ENCODE measurements around the gene TELO2. TPM values are rescaled to one million over a fixed set of nuclear protein-coding genes. Genes with fewer than 3 reads are reported as not detected.
A peak's percentile ranks its signal among the peaks of the same experiment; 100 is the strongest.
"Not testable (repeated sequence)": the region's sequence is repeated elsewhere in the genome, so short reads cannot be mapped to it uniquely, and the experiment has no call there.

The TELO2 gene
- total RNA-seq, 1 experiment from 2014 or later, result 9.0 TPM

DNA sequence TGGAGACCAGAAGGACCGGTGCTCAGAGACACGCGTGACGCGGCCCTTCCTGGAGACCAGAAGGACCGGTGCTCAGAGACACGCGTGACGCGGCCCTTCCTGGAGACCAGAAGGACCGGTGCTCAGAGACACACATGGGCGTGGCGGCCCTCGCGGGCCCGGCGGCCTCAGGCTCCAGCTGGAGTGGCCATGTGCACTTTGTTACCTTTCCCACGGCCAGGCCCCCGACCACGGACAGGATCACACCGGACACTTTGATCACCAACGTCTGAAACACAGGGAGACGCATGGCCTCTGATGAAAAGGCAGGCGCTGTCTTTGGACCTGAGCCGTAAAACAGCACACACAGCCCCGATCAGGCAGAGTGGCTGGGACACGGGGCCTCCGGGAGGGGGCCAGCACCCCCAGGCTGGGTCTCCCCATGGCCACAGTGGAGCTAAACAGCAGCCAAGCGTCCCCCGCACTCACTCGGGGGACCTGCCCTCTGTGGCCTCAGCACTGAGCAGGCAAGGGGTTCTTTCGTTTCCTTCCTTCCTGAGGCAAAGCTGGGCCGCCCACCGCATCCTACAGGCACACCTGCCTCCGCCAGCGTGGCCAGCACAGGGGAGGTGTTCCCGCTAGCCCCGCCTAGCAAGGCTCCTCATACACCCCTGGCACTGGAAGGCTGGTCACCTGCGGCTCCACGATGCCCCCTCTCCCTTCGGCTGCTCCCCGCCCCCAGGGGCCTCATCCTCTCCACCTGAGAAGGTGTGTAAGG is 35.5 kb upstream of the TELO2 start:
- no peak for DNase-seq (ENCODE audit: low read depth)

DNA sequence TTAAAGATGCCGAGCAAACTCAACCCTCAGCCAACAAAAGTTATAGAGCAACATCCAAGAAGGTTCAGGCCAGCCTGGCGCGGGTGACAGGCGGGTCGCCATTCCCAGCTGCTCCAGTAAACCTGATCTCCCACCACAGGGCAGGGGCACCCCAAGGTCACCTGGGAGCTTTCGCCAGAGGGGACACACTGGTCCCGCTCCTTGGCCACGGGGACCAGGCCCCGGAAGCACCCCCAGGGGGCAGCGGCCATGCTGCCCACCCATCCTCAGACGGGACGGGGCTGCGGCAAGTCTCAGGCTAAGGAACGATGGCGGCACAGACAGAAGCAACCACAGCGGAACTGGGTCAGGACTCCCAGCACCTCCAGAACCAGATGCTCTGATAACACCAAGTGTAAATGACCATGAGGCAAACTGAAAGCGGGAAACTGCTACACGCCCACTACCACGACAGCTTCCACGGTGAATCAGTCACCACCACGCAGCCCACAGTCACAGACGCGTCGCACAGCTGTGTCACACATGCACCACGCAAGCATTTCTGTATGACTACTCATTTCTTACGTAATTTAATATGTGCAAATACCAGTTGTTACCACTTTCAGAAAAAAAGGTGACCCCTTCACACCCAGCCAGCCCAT is 34.7 kb upstream of the TELO2 start:
- DNase-seq (ENCODE audit: low read depth), result no peak

DNA sequence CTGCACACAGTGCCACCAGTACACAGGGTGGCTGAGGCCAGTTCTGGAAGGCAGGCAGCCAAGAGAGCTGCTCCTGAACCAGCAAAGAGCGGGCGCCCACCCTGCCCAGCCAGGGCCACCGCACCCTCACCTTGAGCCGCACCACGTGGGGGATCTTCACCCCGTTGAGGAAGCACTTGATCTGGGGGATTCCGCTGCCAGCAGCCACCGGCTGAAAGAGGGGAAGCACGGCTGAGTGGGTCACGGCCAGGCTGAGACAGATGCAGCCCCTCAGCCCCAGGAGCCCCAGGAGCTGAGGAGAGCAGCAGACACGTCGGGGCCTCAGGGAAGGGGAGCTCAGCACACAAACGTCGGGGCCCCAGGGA is 34.2 kb upstream of the TELO2 start:
- no peak for DNase-seq (ENCODE audit: low read depth)

DNA sequence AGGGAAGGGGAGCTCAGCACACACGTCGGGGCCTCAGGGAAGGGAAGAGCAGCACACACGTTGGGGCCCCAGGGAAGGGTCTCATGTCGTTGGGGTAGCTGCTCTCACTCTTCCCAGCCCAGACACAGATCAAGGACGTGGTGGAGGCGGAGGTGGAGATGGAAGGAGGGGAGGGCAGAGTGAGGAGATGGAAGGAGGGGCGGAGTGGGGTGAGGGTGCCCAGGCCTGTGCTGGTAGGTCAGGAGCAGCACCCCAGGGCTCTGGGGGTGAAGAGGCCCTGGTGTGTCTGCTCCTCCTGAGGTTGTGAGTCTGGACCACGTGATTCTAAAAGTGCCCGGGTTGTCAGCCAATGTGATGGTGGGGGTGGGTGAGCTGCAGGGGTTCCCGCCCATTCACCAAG is 33.2 kb upstream of the TELO2 start:
- no peak for DNase-seq (ENCODE audit: low read depth)

DNA sequence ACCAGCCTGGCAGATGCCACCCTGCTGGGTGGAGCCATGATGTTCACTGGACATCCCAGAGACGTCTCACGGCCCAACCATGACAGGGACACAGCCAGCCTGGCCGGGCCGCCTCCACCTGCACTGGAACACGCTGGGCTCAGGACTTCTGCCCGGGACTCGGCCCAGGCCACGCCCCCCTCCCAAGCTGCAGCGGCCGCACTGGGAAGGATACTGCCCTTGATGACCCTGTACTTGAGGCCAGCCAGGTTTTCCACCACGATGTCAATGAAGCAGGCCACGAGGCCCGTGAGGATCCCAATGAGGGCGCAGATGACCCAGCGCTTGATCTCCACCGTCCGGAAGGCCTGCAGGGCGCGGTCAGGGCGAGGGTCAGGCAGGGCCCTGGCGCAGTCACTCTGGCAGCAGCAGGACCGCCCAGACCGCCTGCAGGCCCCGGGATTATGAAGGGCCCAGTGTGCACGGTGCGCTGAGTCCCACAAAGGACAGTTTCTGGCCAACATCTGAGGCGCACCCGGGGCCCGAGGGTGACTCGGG is 32.5 kb upstream of the TELO2 start:
- no peak for DNase-seq (ENCODE audit: low read depth)

DNA sequence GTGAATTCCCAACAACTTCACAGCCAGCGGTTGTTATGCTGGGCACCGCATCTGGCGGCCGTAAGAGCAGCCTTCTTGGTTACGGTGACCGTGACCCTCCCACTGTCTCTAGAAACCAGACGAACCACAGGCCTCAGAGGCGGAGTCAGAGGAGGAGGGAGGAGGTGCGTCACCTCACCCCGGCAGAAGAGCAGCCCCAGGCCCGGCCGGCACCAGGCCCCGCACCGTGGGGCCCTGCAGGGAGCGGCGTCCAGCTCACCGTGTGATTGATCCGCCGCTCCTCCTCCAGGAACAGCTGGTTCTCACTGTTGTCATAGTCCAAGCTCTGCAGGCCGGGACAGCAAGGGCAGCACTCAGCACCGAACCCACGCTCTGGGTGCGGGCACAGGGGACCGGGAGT is 32.0 kb upstream of the TELO2 start:
- DNase-seq (ENCODE audit: low read depth), result no peak

DNA sequence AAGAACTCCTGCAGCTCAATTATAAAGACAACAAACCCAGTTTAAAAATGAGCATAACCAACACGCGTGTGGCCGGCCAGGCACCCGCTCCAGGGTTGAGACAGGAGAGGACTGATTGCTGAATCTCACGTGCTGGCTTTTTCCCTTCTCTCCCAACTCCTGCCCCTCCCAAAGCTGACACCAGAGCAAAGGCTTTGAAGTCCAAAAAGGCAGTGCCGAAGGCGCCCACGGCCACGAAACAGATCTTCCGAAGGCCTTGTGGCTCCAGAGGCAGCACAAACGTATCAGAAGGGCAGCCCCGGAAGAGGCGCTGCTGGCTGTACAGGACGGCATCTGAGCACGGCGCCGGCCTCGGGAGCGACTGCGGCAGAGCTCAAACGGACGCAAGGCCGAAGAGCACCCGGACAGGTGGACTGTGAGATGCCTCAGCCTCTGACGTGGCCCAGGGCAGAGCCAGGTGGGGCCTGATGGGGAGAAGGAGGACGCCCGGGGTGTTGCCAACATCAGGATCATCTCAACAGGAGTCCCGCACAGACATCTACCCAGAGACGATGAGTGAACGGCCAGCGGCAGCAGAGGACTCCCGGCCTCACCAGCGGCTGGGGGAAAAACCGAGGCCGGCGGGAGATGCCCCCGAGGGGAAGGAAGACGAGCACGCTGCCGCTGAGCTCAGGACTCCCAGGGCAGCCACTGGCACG is 28.8 kb upstream of the TELO2 start:
- no peak for DNase-seq (ENCODE audit: low read depth)

DNA sequence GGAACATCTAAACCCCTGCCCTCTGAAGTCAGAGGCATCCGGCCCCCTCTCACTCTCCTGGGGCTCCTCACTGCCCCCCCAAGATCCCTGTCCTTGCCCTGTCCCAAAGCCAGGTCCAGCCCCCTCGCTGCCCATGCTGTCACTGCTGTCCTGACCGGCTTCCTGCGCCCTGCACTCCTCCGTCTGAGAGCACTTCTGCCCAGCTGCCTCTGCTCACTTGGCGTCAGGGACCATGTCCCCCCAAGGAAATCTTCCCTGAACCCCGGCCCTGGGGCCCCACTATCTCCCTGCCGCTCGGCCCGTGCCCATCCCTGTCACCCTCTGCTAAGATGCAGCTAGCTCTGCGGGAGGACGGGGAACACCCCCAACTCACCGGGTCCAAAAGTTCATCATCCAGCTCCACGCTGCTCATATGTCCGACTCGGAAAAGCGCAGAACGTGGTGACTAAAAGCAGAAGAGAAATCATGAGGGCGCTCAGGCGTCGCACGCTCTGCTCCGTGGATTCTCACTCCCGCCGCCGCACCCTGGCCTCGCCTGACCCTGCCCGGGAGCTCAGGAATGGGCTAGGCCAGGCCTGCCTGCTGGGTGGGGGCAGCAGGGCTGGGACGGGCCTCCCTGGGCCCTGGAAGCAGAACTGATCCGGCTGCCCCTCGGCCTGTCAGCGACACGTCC is 28.1 kb upstream of the TELO2 start:
- no peak for DNase-seq (ENCODE audit: low read depth)

DNA sequence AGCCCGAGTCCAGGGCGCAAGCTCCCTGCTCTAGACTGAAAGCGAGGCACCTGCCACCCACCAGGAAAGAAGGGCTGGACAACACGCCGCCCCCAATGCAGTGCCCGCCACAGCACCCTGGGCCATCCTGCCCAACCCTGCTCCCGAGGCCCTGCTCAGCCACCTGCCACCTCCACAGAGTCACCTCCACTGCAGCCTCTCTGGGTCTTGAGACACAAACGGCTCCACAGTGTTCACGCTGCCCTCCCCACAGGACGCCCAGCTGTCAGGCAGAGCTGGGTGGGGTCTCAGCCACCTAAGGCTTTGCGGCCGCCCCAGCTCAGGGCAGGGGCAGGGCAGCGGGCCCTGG is 27.6 kb upstream of the TELO2 start:
- no peak for DNase-seq (ENCODE audit: low read depth)

DNA sequence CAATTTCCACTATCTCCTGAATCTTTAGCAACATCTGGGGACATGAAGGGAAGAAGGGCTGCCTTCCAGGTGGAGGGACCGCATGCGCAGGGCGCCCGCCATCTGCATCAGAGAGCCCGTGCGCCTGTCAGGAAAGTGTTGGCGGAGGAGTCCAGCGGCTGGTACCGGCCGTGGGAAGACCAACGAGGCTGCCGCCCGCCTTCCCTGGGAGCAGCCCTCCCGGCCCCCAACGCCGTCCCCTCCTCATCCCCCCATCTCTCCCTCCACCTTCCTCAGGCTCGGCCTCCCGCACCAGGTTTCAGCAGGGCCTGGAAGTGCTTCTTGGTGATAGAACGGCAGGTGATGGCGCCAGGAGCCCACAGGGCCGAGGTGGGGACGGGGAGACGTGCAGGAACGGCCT is 27.1 kb upstream of the TELO2 start:
- DNase-seq (ENCODE audit: low read depth), result no peak

DNA sequence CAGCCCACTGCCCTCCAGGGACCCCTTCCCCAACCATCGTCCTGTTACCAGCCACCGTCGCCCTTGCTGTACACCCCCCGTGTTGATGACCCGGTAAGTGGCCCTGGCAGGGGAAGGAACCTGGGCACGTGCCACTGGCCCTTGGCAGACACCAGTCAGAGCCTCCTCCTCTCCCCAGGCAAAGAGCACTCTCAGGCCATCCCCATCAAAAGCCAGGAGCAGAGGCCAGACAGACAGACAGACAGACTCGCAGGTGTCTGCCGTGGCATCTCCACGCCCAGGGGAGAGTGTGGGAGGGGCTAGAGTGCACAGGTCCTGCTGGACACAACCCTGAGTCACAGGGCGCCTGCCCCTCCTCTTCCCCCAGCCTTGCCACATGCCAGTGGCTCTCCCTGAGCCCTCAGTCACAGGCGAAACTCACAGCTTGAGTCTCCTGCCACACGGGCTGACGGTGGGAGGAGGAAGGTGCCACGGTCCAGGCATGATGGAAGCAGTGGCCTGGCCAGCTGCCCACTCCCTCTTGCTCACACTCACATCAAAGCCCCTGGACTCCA is 26.1 kb upstream of the TELO2 start:
- no peak for DNase-seq (ENCODE audit: low read depth)

DNA sequence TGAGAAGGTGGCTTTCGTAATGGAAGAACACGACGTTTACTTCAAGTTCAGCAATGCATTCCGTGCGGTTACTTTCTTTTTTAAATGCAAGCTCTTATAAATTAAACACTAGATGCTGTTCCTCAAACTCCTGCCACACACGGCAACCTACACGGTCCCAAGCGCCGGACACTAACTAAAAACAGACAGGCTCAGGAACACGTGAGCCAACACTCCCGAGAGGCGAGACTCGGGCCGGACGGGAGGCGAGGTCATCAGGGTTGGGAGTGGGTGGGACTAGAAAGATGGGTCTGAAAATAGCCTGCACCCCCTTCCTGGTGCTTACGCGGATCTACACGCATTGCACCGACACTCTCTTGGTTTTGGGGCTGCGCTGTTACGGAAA is 24.7 kb upstream of the TELO2 start:
- DNase-seq (ENCODE audit: low read depth), result no peak

DNA sequence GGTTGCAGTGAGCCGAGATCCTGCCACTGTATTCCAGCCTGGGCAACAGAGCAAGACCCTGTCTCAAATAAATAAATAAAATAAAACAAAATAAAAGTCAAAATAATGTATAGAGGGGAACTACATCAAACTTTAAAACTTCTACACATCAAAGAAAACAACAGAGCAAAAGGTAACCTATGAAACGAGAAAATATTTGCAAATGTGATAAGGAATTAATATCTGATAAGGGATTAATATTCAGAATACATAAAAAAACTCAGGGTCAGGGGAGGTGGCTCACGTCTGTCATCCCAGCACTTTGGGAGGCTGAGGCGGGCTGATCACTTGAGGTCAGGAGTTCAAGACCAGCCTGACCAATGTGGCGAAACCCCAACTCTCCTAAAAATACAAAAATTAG is 24.0 kb upstream of the TELO2 start:
- not testable (repeated sequence) for DNase-seq (ENCODE audit: low read depth)

DNA sequence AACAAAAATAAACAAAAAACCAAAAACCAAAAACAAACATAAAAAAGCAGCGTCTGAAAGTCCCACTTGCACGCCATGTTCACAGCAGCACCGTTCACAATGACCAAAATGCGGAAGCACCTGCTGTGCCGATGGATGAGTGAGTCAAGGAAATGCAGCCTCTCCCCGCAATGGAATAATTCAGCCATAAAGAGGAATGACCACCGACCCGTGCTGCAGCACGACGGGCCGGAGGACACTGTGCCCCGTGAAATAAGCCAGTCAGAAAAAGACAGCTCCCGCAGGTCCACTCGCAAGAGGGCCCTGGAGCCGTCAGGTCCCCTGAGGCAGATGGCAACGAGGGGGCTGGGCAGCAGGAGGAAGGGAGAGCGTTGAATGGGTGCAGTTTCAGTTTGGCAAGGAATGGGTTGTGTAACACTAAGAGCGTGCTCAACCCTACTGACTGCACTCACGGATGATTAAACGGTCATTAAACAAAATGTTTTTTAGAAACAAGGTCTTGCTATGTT is 23.4 kb upstream of the TELO2 start:
- no peak for DNase-seq (ENCODE audit: low read depth)

DNA sequence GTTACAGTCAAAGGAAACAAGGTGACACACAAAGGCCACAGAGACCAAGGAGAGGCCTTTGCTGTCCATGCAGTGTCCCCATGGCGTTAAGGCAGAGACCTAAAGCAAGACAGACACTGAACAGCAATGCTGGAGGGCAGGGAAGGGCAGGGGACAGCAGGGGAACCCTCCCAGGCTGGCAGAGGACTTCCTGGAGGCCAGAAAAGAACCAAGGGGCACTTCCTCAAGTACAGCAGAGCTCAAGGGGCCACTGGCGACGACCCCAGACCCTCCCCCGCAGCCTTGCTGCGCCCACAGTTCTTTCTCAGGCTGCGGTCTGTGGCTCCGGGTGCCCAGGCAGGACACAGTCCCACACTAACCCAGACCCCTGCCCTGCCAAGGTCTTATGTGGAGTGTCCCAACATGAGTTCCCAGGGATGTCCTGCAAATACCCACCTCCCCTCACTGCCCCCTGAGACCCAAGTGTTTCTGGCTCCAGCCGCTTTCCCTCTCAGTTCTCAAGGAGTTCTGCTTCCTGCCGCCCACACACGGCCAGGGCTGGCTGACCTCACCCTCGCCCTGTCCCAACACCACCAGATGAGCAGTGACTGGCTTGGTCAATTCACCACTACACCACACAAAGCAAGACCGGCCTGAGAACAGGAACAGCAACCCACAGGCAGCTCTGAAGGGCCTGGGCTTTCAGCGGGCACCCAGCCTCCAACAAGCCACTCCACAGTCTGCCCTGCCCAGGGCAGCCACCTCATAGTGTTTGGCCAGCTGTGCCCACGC is 22.5 kb upstream of the TELO2 start:
- peak; percentile 51 for DNase-seq (ENCODE audit: low read depth)

DNA sequence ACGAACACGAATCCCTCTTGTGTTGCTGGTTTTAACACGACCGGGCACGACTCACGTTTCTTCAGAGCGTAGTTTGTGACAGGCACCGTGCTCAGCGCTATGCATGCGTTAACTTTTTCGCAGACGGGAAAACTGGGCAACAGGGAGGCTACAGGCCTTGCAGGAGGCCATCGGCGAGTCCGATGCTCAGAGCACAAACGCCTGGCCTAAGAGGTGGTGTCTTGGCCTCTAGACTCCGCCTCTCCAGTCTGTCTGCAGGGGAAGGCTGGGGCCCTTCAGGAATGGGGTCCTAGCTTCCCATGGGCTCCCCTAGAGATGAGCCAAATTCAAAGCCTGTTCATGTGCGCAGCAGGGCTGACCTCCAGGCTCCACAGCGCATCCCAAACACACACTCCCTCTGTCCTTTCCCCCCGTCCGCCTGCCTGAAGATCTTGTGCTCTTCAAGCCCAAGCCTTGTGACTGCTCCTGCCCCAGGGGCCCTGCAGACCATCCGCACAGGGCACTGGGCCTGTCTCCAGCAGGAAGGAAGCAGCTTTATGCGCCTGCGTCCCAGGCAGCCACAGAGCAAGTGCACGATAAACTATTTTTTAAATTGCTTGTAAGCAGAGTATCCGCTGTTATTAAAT is 21.5 kb upstream of the TELO2 start:
- no peak for DNase-seq (ENCODE audit: low read depth)

DNA sequence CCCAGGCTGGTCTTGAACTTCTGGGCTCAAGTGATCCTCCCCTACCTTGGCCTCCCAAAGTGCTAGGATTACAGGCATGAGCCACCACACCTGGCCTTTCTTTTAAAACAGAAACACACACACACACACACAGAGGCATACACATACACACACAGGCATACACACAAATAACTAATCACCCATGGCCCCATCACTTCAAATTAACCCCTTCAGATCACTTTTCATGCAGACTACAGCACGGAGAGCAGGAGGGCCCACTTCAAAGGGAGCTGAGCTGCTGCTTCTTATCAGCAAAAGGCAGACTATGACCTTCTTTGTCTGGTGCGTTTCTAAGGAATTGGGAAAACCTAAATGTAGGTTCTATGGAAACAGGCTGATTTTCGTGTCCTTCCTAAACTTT is 20.2 kb upstream of the TELO2 start:
- DNase-seq (ENCODE audit: low read depth), result no peak

DNA sequence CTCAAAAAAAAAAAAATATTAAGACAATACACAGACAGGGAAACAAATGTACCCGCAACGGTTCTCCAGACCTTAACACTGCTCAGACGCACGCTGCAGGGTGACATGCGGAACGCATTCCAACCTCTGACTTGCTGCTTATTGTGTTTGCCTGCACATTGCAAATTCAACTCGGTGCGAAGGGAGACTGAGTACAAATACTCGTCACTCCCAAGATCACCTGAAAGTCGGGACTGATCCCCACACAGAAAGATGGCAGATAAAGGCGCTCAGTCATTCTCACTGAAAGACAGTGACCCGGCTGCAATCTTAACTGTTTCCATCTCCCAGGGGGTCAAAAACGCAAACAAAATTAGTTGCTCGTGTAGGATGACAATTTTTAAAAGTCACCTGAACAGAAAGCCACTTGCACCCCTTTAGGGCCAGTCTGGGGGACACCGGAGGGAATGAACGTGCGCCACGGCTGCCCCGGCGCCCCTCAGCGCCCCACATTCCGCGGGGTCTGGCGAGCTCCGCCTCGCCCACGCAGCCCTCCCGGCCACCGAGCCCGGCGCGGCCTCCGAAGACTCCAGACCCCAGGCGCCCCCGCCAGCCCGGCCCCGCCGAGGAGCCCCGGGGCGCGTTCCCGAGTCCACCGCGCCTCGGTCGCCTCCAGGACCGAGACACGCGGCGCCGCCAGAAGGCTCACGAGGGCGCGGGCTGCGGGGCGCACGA is 18.9 kb upstream of the TELO2 start:
- DNase-seq (ENCODE audit: low read depth), result no peak

DNA sequence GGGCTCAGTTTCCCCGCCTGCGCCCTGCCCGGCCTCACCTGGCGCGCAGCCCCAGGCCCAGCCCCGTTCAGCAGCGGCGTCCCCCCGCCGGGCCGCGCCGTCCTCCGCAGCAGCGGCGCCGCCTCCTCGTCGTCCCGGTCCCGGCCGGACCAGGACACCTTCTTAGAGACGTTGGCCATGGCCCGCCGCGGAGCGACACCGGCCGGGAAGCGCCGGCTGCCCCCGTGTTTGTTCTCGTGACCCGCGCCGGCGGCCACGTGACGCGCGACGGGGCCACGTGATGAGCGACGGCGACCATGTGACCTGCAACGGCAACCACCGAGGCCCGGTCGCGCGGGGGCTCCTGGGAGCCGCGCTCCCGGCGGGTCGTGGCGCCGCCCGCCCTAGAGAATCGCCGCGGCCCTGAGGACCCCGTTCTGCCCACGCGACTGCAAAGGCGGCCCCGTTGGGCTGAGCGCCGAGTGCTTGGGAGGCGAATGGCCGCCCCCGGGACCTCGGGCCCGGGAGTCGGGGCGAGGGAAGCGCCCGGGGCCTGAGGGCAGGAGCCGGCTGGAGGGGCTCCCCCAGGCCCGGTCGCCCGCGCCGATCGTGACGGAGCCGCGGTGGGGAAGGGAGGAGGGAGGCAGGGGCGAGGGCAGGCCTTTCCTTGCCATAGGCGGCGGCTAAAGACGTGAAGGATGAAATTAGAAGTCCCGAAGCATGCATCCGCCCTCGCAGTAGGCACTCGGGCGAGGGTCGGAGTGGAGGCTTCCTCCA is 18.2 kb upstream of the TELO2 start, which contains the start of gene CLCN7:
TSS of gene CLCN7 (minus strand) at position 233 of the 756 bp plus-strand sequence. CDS start at position 179, 54 bp downstream.
- peak; percentile 81 for DNase-seq (ENCODE audit: low read depth)
